Measurements from ENCODE around the gene RAB30. TPM values are rescaled to one million over a fixed set of nuclear protein-coding genes. Genes with fewer than 3 reads are reported as not detected.

RAB30 gene
- total and polyA plus RNA-seq, 9 of the 15 experiments (the other 6 are each of a cell fraction or from before 2014, with no cell fraction given) = 0.29 to 1.3 (median 1.0) TPM

GRCh38 chr11:83027289-83027688 lies 44.4 kb downstream of the RAB30 start:
- DNase-seq (ENCODE audit: extremely low read depth in 1 of 4, low spot score in 3 of 4) (no peak), FAIRE-seq (no peak), ATAC-seq (no peak)
- no peak overlapping the region for H3K4me2 ChIP-seq (ENCODE audit: insufficient read depth, low read length)
- H3K79me2 ChIP-seq (ENCODE audit: control insufficient read depth, insufficient read depth, low read length) = no peaks in the 10 kb centered on the region
- in situ Hi-C loops (cut with MboI) = no loop called here
- no peaks in the 10 kb centered on the region for H3K9me1 ChIP-seq (ENCODE audit: control insufficient read depth, insufficient read depth, low read length)
- H3K36me3 ChIP-seq (ENCODE audit: control insufficient read depth, insufficient read depth, low read length) = no peaks in the 10 kb centered on the region
- H3K9me3 ChIP-seq (replicated peaks; ENCODE audit: control insufficient read depth, insufficient read depth, low read depth, low read length) = no peaks in the 10 kb centered on the region
- no peaks in the 10 kb centered on the region for H4K20me1 ChIP-seq (replicated peaks; ENCODE audit: control insufficient read depth, insufficient read depth, low read length)
- no peak overlapping the region for H2AFZ ChIP-seq (ENCODE audit: low read depth, low read length)
- H3K27me3 ChIP-seq (ENCODE audit: control insufficient read depth in 2 of 2, insufficient read depth in 2 of 2, low read length in 2 of 2) = peaks cover 0 to 9% of the 10 kb centered on the region in 2 experiments; a peak in 1 of 5 replicates
- no peak overlapping the region for H3K9ac ChIP-seq (ENCODE audit: insufficient read depth in 1 of 2, low read depth in 2 of 2, low read length in 2 of 2)
- ChIA-PET CTCF (ENCODE audit: low intra/inter-chr PET ratio) (no interaction called here), POLR2A (interaction anchor here (1.2 kb wide), 1 partner anchor 13 kb away, joined by 4 read pairs; no protein-coding TSS in a partner anchor)
- TF ChIP-seq GTF2B (IDR thresholded peaks at IDR 0.05; ENCODE audit: extremely low read depth, insufficient read length) (no peak), FOXA3 (CRISPR knock-in tag; conservative IDR thresholded peaks at IDR 0.05 in 1 of 2, IDR thresholded peaks at IDR 0.05 in 1 of 2) (no peak), ZFX (CRISPR knock-in tag; IDR thresholded peaks at IDR 0.05) (no peak), ZBTB9 (CRISPR knock-in tag; IDR thresholded peaks at IDR 0.05) (no peak), ZNF12 (CRISPR knock-in tag; IDR thresholded peaks at IDR 0.05) (no peak), HDAC3 (IDR thresholded peaks at IDR 0.05; ENCODE audit: borderline replicate concordance, partially characterized antibody) (no peak), ZNF197 (CRISPR knock-in tag; IDR thresholded peaks at IDR 0.05; ENCODE audit: low read depth) (no peak), MEIS2 (IDR thresholded peaks at IDR 0.05; ENCODE audit: partially characterized antibody) (no peak), BRD9 (IDR thresholded peaks at IDR 0.05; ENCODE audit: low read depth, partially characterized antibody) (no peak), CTBP1 (IDR thresholded peaks at IDR 0.05; ENCODE audit: borderline replicate concordance) (no peak), KDM2B (CRISPR knock-in tag; IDR thresholded peaks at IDR 0.05) (no peak), RNF2 (IDR thresholded peaks at IDR 0.05) (no peak), NFATC3 (IDR thresholded peaks at IDR 0.05) (no peak), ZNF445 (CRISPR knock-in tag; IDR thresholded peaks at IDR 0.05; ENCODE audit: low read depth) (no peak), RAD21 (CRISPR knock-in tag; conservative IDR thresholded peaks at IDR 0.05 in 1 of 2, IDR thresholded peaks at IDR 0.05 in 1 of 2) (no peak), NCOA4 (IDR thresholded peaks at IDR 0.05; ENCODE audit: partially characterized antibody) (no peak)
- TF ChIP-seq, protein P1, sequence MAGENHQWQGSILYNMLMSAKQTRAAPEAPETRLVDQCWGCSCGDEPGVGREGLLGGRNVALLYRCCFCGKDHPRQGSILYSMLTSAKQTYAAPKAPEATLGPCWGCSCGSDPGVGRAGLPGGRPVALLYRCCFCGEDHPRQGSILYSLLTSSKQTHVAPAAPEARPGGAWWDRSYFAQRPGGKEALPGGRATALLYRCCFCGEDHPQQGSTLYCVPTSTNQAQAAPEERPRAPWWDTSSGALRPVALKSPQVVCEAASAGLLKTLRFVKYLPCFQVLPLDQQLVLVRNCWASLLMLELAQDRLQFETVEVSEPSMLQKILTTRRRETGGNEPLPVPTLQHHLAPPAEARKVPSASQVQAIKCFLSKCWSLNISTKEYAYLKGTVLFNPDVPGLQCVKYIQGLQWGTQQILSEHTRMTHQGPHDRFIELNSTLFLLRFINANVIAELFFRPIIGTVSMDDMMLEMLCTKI (IDR thresholded peaks at IDR 0.05; ENCODE audit: partially characterized antibody) = no peak
- TF ChIP-seq, protein P2, sequence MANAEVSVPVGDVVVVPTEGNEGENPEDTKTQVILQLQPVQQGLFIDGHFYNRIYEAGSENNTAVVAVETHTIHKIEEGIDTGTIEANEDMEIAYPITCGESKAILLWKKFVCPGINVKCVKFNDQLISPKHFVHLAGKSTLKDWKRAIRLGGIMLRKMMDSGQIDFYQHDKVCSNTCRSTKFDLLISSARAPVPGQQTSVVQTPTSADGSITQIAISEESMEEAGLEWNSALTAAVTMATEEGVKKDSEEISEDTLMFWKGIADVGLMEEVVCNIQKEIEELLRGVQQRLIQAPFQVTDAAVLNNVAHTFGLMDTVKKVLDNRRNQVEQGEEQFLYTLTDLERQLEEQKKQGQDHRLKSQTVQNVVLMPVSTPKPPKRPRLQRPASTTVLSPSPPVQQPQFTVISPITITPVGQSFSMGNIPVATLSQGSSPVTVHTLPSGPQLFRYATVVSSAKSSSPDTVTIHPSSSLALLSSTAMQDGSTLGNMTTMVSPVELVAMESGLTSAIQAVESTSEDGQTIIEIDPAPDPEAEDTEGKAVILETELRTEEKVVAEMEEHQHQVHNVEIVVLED (CRISPR knock-in tag; IDR thresholded peaks at IDR 0.05) = no peak
- 7% methylated on average over 5 of the region's 5 CpGs for WGBS (ENCODE audit: insufficient coverage, low coverage, missing lambda C conversion rate)
- no peak overlapping the region for H3K4me3 ChIP-seq
- intact Hi-C loops (cut with micrococcal nuclease) = no loop called here
- no peaks in the 10 kb centered on the region for H3K4me1 ChIP-seq (replicated peaks in 1 of 2; ENCODE audit: control insufficient read depth in 2 of 2, insufficient read depth in 2 of 2, low read length in 2 of 2)
- H3K27ac ChIP-seq (ENCODE audit: extremely low read depth, low read depth, low read length) = no peak overlapping the region
- BruUV-seq (replicated peaks) = no TSS peak
